ENCODE results near the gene CEMIP2. TPM values are rescaled to one million over a fixed set of nuclear protein-coding genes. Genes with fewer than 3 reads are reported as not detected.
A peak's percentile ranks its signal among the peaks of the same experiment; 100 is the strongest.
"Not testable (repeated sequence)": the region's sequence is repeated elsewhere in the genome, so short reads cannot be mapped to it uniquely, and the experiment has no call there.

The CEMIP2 gene
- 98.8 and 100 TPM in 2 replicates for total RNA-seq (2014; rRNA removed; shearing (Covaris generic))
- 356 and 366 TPM in 2 replicates for polyA plus RNA-seq (2015; cell fraction: cytosol; rRNA removed)
- 138 and 145 TPM in 2 replicates for polyA plus RNA-seq (2015; cell fraction: nucleus; rRNA removed)

- in situ Hi-C loops (cut with HindIII; ENCODE audit: low pct_unique_long_range_greater_than_20kb, low sequenced_read_pairs): no loop called here
- peak; percentile 90 for DNase-seq (ENCODE audit: low read depth, low spot score)
These were observed at the start of gene CEMIP2 for GRCh38 chr9:71768388-71769174. Gene CEMIP2 (minus strand): TSS chr9:71768513. CDS start chr9:71750373, 18,140 bp downstream.

- in situ Hi-C loops (cut with HindIII; ENCODE audit: low pct_unique_long_range_greater_than_20kb, low sequenced_read_pairs): loop anchor here (25.0 kb wide), 1 partner anchor 220 kb away; no protein-coding TSS in a partner anchor
- no peak for DNase-seq (ENCODE audit: low read depth, low spot score)
These were observed 48.7 kb upstream of the CEMIP2 start for GRCh38 chr9:71816916-71817451.

- no peak for DNase-seq (ENCODE audit: low read depth, low spot score)
- in situ Hi-C loops (cut with HindIII; ENCODE audit: low pct_unique_long_range_greater_than_20kb, low sequenced_read_pairs): loop anchor here (25.0 kb wide), 1 partner anchor 222 kb away; no protein-coding TSS in a partner anchor
These were observed 46.5 kb upstream of the CEMIP2 start for GRCh38 chr9:71814815-71815214.

GRCh38 chr9:71814226-71814625 lies 45.9 kb upstream of the CEMIP2 start:
- no peak for DNase-seq (ENCODE audit: low read depth, low spot score)
- in situ Hi-C loops (cut with HindIII; ENCODE audit: low pct_unique_long_range_greater_than_20kb, low sequenced_read_pairs): loop anchor here (25.0 kb wide), 1 partner anchor 223 kb away; no protein-coding TSS in a partner anchor

GRCh38 chr9:71812385-71812784 lies 44.1 kb upstream of the CEMIP2 start:
- in situ Hi-C loops (cut with HindIII; ENCODE audit: low pct_unique_long_range_greater_than_20kb, low sequenced_read_pairs): loop anchor here (25.0 kb wide), 1 partner anchor 225 kb away; no protein-coding TSS in a partner anchor

GRCh38 chr9:71808068-71808467 lies 39.8 kb upstream of the CEMIP2 start:
- in situ Hi-C loops (cut with HindIII; ENCODE audit: low pct_unique_long_range_greater_than_20kb, low sequenced_read_pairs): loop anchor here (25.0 kb wide), 1 partner anchor 229 kb away; no protein-coding TSS in a partner anchor
- DNase-seq (ENCODE audit: low read depth, low spot score): no peak

More at GRCh38 chr9:71812385-71812784, 44.1 kb upstream of the CEMIP2 start:
- peak; percentile 53 for DNase-seq (ENCODE audit: low read depth, low spot score)

GRCh38 chr9:71806901-71807307 lies 38.6 kb upstream of the CEMIP2 start:
- in situ Hi-C loops (cut with HindIII; ENCODE audit: low pct_unique_long_range_greater_than_20kb, low sequenced_read_pairs): loop anchor here (25.0 kb wide), 1 partner anchor 230 kb away; no protein-coding TSS in a partner anchor
- peak; percentile 93 for DNase-seq (ENCODE audit: low read depth, low spot score)

- in situ Hi-C loops (cut with HindIII; ENCODE audit: low pct_unique_long_range_greater_than_20kb, low sequenced_read_pairs): loop anchor here (25.0 kb wide), 1 partner anchor 232 kb away; no protein-coding TSS in a partner anchor
- DNase-seq (ENCODE audit: low read depth, low spot score): not testable (repeated sequence)
These were observed 36.8 kb upstream of the CEMIP2 start for GRCh38 chr9:71805096-71805495.

GRCh38 chr9:71801826-71802225 lies 33.5 kb upstream of the CEMIP2 start:
- no peak for DNase-seq (ENCODE audit: low read depth, low spot score)
- in situ Hi-C loops (cut with HindIII; ENCODE audit: low pct_unique_long_range_greater_than_20kb, low sequenced_read_pairs): loop anchor here (25.0 kb wide), 1 partner anchor 235 kb away; no protein-coding TSS in a partner anchor

- DNase-seq (ENCODE audit: low read depth, low spot score): no peak
- in situ Hi-C loops (cut with HindIII; ENCODE audit: low pct_unique_long_range_greater_than_20kb, low sequenced_read_pairs): no loop called here
These were observed 29.0 kb upstream of the CEMIP2 start for GRCh38 chr9:71797266-71797665.

GRCh38 chr9:71796100-71796767 lies 27.9 kb upstream of the CEMIP2 start:
- in situ Hi-C loops (cut with HindIII; ENCODE audit: low pct_unique_long_range_greater_than_20kb, low sequenced_read_pairs): no loop called here

GRCh38 chr9:71795097-71795813 lies 26.9 kb upstream of the CEMIP2 start:
- in situ Hi-C loops (cut with HindIII; ENCODE audit: low pct_unique_long_range_greater_than_20kb, low sequenced_read_pairs): no loop called here
- DNase-seq (ENCODE audit: low read depth, low spot score): no peak

More at GRCh38 chr9:71796100-71796767, 27.9 kb upstream of the CEMIP2 start:
- no peak for DNase-seq (ENCODE audit: low read depth, low spot score)

- DNase-seq (ENCODE audit: low read depth, low spot score): peak; percentile 75
- in situ Hi-C loops (cut with HindIII; ENCODE audit: low pct_unique_long_range_greater_than_20kb, low sequenced_read_pairs): no loop called here
These were observed 25.2 kb upstream of the CEMIP2 start for GRCh38 chr9:71793386-71794105.

GRCh38 chr9:71791875-71792274 lies 23.6 kb upstream of the CEMIP2 start:
- in situ Hi-C loops (cut with HindIII; ENCODE audit: low pct_unique_long_range_greater_than_20kb, low sequenced_read_pairs): no loop called here
- no peak for DNase-seq (ENCODE audit: low read depth, low spot score)

- in situ Hi-C loops (cut with HindIII; ENCODE audit: low pct_unique_long_range_greater_than_20kb, low sequenced_read_pairs): no loop called here
- DNase-seq (ENCODE audit: low read depth, low spot score): no peak
These were observed 22.0 kb upstream of the CEMIP2 start for GRCh38 chr9:71790296-71790695.

- in situ Hi-C loops (cut with HindIII; ENCODE audit: low pct_unique_long_range_greater_than_20kb, low sequenced_read_pairs): no loop called here
- peak; percentile 96 for DNase-seq (ENCODE audit: low read depth, low spot score)
These were observed 14.8 kb upstream of the CEMIP2 start for GRCh38 chr9:71783120-71783523.

- in situ Hi-C loops (cut with HindIII; ENCODE audit: low pct_unique_long_range_greater_than_20kb, low sequenced_read_pairs): no loop called here
- DNase-seq (ENCODE audit: low read depth, low spot score): peak; percentile 47
These were observed 13.1 kb upstream of the CEMIP2 start for GRCh38 chr9:71781391-71781790.
